ENCODE measurements around the gene MINDY4. TPM values are rescaled to one million over a fixed set of nuclear protein-coding genes. Genes with fewer than 3 reads are reported as not detected.

MINDY4 gene
- total RNA-seq, 6 experiments from 2014 or later, result 2.3 to 3.3 (median 2.6) TPM

GRCh38 chr7:30736291-30736690 is 34.9 kb upstream of the MINDY4 start:
- Mint-ChIP-seq H3K27me3 (ENCODE audit: insufficient read depth) (peaks cover 43% of the 10 kb centered on the region), H3K4me1 (ENCODE audit: low read depth) (no peaks in the 10 kb centered on the region), H3K9me3 (no peaks in the 10 kb centered on the region), H3K27ac (no peak overlapping the region), H3K36me3 (ENCODE audit: low read depth) (no peaks in the 10 kb centered on the region), H3K4me3 (no peak overlapping the region)
- no peak for DNase-seq
- TF ChIP-seq CTCF (IDR thresholded peaks at IDR 0.05), result no peak

- no peak for DNase-seq
- no peak overlapping the region for H3K4me3 Mint-ChIP-seq
- no peaks in the 10 kb centered on the region for H3K4me1 Mint-ChIP-seq (ENCODE audit: low read depth)
- H3K27me3 Mint-ChIP-seq (ENCODE audit: insufficient read depth), result peaks cover 30% of the 10 kb centered on the region
- H3K36me3 Mint-ChIP-seq (ENCODE audit: low read depth), result no peaks in the 10 kb centered on the region
- no peak overlapping the region for H3K27ac Mint-ChIP-seq
- TF ChIP-seq CTCF (IDR thresholded peaks at IDR 0.05), result no peak
- H3K9me3 Mint-ChIP-seq, result no peaks in the 10 kb centered on the region
These were observed 32.9 kb upstream of the MINDY4 start for GRCh38 chr7:30738026-30738915.

- no peak for DNase-seq
- TF ChIP-seq CTCF (IDR thresholded peaks at IDR 0.05), result no peak
- Mint-ChIP-seq H3K4me1 (ENCODE audit: low read depth) (no peaks in the 10 kb centered on the region), H3K36me3 (ENCODE audit: low read depth) (no peaks in the 10 kb centered on the region), H3K9me3 (no peaks in the 10 kb centered on the region), H3K27ac (no peak overlapping the region), H3K4me3 (no peak overlapping the region), H3K27me3 (ENCODE audit: insufficient read depth) (peaks cover 28% of the 10 kb centered on the region)
These were observed 31.5 kb upstream of the MINDY4 start for GRCh38 chr7:30739691-30740090.

GRCh38 chr7:30740417-30741181 is 30.6 kb upstream of the MINDY4 start:
- Mint-ChIP-seq H3K27ac (no peak overlapping the region), H3K4me3 (no peak overlapping the region), H3K4me1 (ENCODE audit: low read depth) (no peaks in the 10 kb centered on the region), H3K9me3 (no peaks in the 10 kb centered on the region), H3K36me3 (ENCODE audit: low read depth) (no peaks in the 10 kb centered on the region), H3K27me3 (ENCODE audit: insufficient read depth) (peaks cover 28% of the 10 kb centered on the region)
- DNase-seq, result peak; percentile 50
- peak; percentile 98 for TF ChIP-seq CTCF (IDR thresholded peaks at IDR 0.05)

- Mint-ChIP-seq H3K27ac (no peak overlapping the region), H3K4me1 (ENCODE audit: low read depth) (no peaks in the 10 kb centered on the region), H3K27me3 (ENCODE audit: insufficient read depth) (peaks cover 25% of the 10 kb centered on the region), H3K4me3 (no peak overlapping the region), H3K9me3 (no peaks in the 10 kb centered on the region), H3K36me3 (ENCODE audit: low read depth) (no peaks in the 10 kb centered on the region)
- DNase-seq, result no peak
- TF ChIP-seq CTCF (IDR thresholded peaks at IDR 0.05), result no peak
These were observed 29.9 kb upstream of the MINDY4 start for GRCh38 chr7:30741289-30741688.

All from HFFc6 (cell line).